ENCODE data around the gene OLFML1. TPM values are rescaled to one million over a fixed set of nuclear protein-coding genes. Genes with fewer than 3 reads are reported as not detected.

OLFML1 gene
- total and polyA plus RNA-seq, 2 of the 8 experiments (the other 6 are each of a cell fraction or from before 2014, with no cell fraction given): 0.24 TPM; not detected in 1

DNA sequence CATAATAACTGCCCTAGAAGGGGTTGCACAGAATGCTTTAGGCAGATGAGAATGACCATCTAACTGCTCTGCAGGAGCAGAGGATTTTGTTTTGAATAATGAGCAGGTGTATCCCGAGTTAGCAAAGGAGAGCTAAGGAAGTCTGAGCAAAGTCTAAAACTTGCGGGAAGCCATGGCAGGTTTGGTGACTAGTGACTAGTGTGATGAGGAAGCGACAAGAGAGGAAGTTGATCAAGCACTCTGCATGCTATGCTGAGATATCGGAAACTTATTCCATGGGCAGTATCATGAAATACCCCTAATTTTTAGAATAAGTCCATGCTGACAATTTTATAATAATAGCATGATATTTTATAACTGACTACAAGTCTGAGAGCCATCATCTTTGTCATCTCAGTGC is 12.9 kb downstream of the OLFML1 start:
- Histone ChIP-seq H3K79me1 (ENCODE audit: low read depth, low read length) (no peaks in the 10 kb centered on the region), H2BK12ac (ENCODE audit: low read depth, low read length) (no peak overlapping the region), H2AFZ (ENCODE audit: low read length) (no peak overlapping the region), H4K20me1 (replicated peaks in 1 of 2; ENCODE audit: control insufficient read depth in 1 of 2, insufficient read depth in 2 of 2, low read length in 2 of 2) (no peaks in the 10 kb centered on the region), H3K36me3 (ENCODE audit: control insufficient read depth in 2 of 4, insufficient read depth in 4 of 4, low read length in 3 of 4) (no peaks in the 10 kb centered on the region), H3K4me3 (ENCODE audit: extremely low read depth in 1 of 4, insufficient read depth in 2 of 4, low read depth in 3 of 4, low read length in 4 of 4) (no peak overlapping the region), H2AK5ac (ENCODE audit: low read depth, low read length) (no peak overlapping the region), H3K9ac (replicated peaks in 1 of 4; ENCODE audit: extremely low read depth in 1 of 4, low read depth in 3 of 4, low read length in 3 of 4) (no peak overlapping the region), H2BK5ac (ENCODE audit: low read depth, low read length) (no peak overlapping the region), H4K8ac (ENCODE audit: extremely low read depth, insufficient read depth, low read length) (no peak overlapping the region), H3K4me2 (ENCODE audit: insufficient read depth in 1 of 2, low read depth in 2 of 2, low read length in 2 of 2) (no peak overlapping the region), H3K56ac (replicated peaks; ENCODE audit: insufficient read length, low read depth, low read length) (no peak overlapping the region), H3K79me2 (ENCODE audit: control insufficient read depth in 1 of 2, insufficient read depth in 2 of 2, low read length in 2 of 2) (no peaks in the 10 kb centered on the region), H4K5ac (ENCODE audit: insufficient read length, low read depth, low read length) (no peak overlapping the region), H2BK120ac (replicated peaks; ENCODE audit: low read depth, low read length) (no peak overlapping the region), H3K23ac (ENCODE audit: insufficient read length) (no peak overlapping the region), H4K91ac (replicated peaks; ENCODE audit: insufficient read length, low read length) (no peak overlapping the region), H3K4ac (replicated peaks; ENCODE audit: insufficient read length, low read depth, low read length) (no peak overlapping the region), H3K18ac (ENCODE audit: extremely low read depth, low read length) (no peak overlapping the region), H3K27me3 (replicated peaks in 1 of 4; ENCODE audit: control insufficient read depth in 3 of 4, extremely low read depth in 1 of 4, insufficient read depth in 3 of 4, low read length in 3 of 4) (peaks cover 0 to 1% (median 0%) of the 10 kb centered on the region in 4 experiments; a peak in 1 of 7 replicates), H3K9me3 (ENCODE audit: insufficient read depth in 2 of 2, low read depth in 1 of 2, low read length in 1 of 2) (no peaks in the 10 kb centered on the region), H3K14ac (ENCODE audit: insufficient read length) (no peak overlapping the region), H2BK15ac (ENCODE audit: low read length) (no peak overlapping the region), H3K4me1 (replicated peaks in 1 of 4; ENCODE audit: control insufficient read depth in 3 of 4, insufficient read depth in 4 of 4, low read length in 3 of 4) (peaks cover 0 to 5% (median 2%) of the 10 kb centered on the region in 4 experiments; a peak in 2 of 7 replicates), H2BK20ac (ENCODE audit: low read length) (no peak overlapping the region), H3K23me2 (ENCODE audit: low read depth, low read length) (no peaks in the 10 kb centered on the region), H3K27ac (ENCODE audit: low read depth, low read length) (no peak overlapping the region)
- 94% methylated on average over 4 of the region's 4 CpGs; no CpG with 5 or more reads in 1 of the 2 experiments for WGBS, 2 experiments (ENCODE audit: extremely low coverage in 1 of 2, insufficient coverage in 1 of 2, insufficient read length in 1 of 2, insufficient replicate concordance in 2 of 2, low coverage in 1 of 2, low lambda C conversion rate in 2 of 2, missing lambda C conversion rate in 1 of 2)
- CTCF ChIA-PET (ENCODE audit: partially characterized antibody): interaction anchor here (1.0 kb wide), 1 partner anchor 14 kb away, joined by 3 read pairs; no protein-coding TSS in a partner anchor
- no peak for DNase-seq (ENCODE audit: low read depth in 1 of 2, low spot score in 2 of 2)
- POLR2A ChIA-PET (ENCODE audit: partially characterized antibody): no interaction called here
- FAIRE-seq: no peak
- TF ChIP-seq NRF1 (IDR thresholded peaks at IDR 0.05; ENCODE audit: low read depth, low read length) (no peak), CHD2 (IDR thresholded peaks at IDR 0.05; ENCODE audit: low read length) (no peak), GTF2F1 (IDR thresholded peaks at IDR 0.05; ENCODE audit: borderline replicate concordance, low read depth, low read length) (no peak), SP1 (IDR thresholded peaks at IDR 0.05; ENCODE audit: low read depth, low read length) (no peak), CHD1 (IDR thresholded peaks at IDR 0.05; ENCODE audit: low read depth, low read length) (no peak), E2F6 (IDR thresholded peaks at IDR 0.05) (no peak), RXRA (IDR thresholded peaks at IDR 0.05; ENCODE audit: insufficient read depth, low read depth, low read length) (no peak), TAF7 (optimal IDR thresholded peaks at IDR 0.05; ENCODE audit: borderline replicate concordance, low read depth, low read length) (no peak), SIX5 (IDR thresholded peaks at IDR 0.05; ENCODE audit: low read depth, low read length) (no peak), POLR2A (IDR thresholded peaks at IDR 0.05; ENCODE audit: control extremely low read depth in 1 of 2, low read depth in 2 of 2, low read length in 2 of 2) (no peak), TBP (IDR thresholded peaks at IDR 0.05; ENCODE audit: low read depth, low read length) (no peak), RNF2 (IDR thresholded peaks at IDR 0.05; ENCODE audit: borderline replicate concordance, low read depth, low read length, missing control alignments, poor library complexity, severe bottlenecking) (no peak), RAD21 (IDR thresholded peaks at IDR 0.05 in 1 of 2, conservative IDR thresholded peaks at IDR 0.05 in 1 of 2; ENCODE audit: low read depth in 2 of 2, low read length in 2 of 2) (no peak)
- TF ChIP-seq, protein P1, sequence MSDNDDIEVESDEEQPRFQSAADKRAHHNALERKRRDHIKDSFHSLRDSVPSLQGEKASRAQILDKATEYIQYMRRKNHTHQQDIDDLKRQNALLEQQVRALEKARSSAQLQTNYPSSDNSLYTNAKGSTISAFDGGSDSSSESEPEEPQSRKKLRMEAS (IDR thresholded peaks at IDR 0.05): no peak
